Keratinocyte (primary cell): ENCODE data around the gene PCNX1. TPM values are rescaled to one million over a fixed set of nuclear protein-coding genes. Genes with fewer than 3 reads are reported as not detected.

Experiments
- DNase-seq: peaks from one replicate; pipeline ENCODE4 v3.0.0-alpha.2; 2011; ENCODE audit warnings: low read depth, missing footprints, low spot score
- FAIRE-seq: peaks from 2 replicates; lab custom pipeline; 2011; peaks lifted over from hg19 to GRCh38; lab: Jason Lieb, UNC
- H2AFZ ChIP-seq: 2 replicates; pipeline ENCODE4 v1.6.0; 2012; ENCODE audit warnings: low read length, control low read depth, inconsistent platforms; ENCODE audit not compliant: control insufficient read depth
- H3K27ac ChIP-seq: 2 replicates; pipeline ENCODE4 v1.5.1; 2011; ENCODE audit warnings: low read length; ENCODE audit not compliant: control insufficient read depth, insufficient read depth
- H3K27me3 ChIP-seq: 3 replicates; pipeline ENCODE4 v1.6.0; 2011; ENCODE audit warnings: low read length; ENCODE audit not compliant: control insufficient read depth, insufficient read depth; ENCODE audit errors: extremely low read depth
- H3K36me3 ChIP-seq, 2 experiments: 2 replicates in 1 of 2; 3 replicates in 1 of 2; pipeline ENCODE4 v1.5.1; 2011; ENCODE audit warnings: low read length in 2 of 2, mild to moderate bottlenecking in 1 of 2; ENCODE audit not compliant: control insufficient read depth in 2 of 2, insufficient read depth in 2 of 2; ENCODE audit errors: extremely low read depth in 1 of 2
- H3K4me1 ChIP-seq: 3 replicates; pipeline ENCODE4 v1.5.1; 2011; ENCODE audit warnings: low read length; ENCODE audit not compliant: control insufficient read depth, insufficient read depth; ENCODE audit errors: extremely low read depth
- H3K4me2 ChIP-seq: 3 replicates; pipeline ENCODE4 v1.6.0; 2011; ENCODE audit warnings: low read depth, low read length; ENCODE audit not compliant: control insufficient read depth, insufficient read depth; ENCODE audit errors: extremely low read depth
- H3K4me3 ChIP-seq, 3 experiments: fragments of 200-600 bp in 1 of 3; sonication (generic) in 1 of 3; 2 replicates in 2 of 3; 3 replicates in 1 of 3; pipeline ENCODE4 v1.5.1; 2011 to 2016; ENCODE audit warnings: low read length in 3 of 3, mild to moderate bottlenecking in 3 of 3, control low read depth in 2 of 3, inconsistent platforms in 1 of 3, low read depth in 1 of 3, mixed read lengths in 1 of 3, mixed run types in 1 of 3, moderate library complexity in 1 of 3; ENCODE audit not compliant: control insufficient read depth in 2 of 3, insufficient read depth in 2 of 3; ENCODE audit errors: extremely low read depth in 1 of 3
- H3K79me2 ChIP-seq: 2 replicates; pipeline ENCODE4 v1.6.0; 2012; ENCODE audit warnings: low read length; ENCODE audit not compliant: control insufficient read depth, insufficient read depth
- H3K9ac ChIP-seq: 3 replicates; pipeline ENCODE4 v1.6.0; 2011; ENCODE audit warnings: low read length; ENCODE audit not compliant: control insufficient read depth, insufficient read depth; ENCODE audit errors: extremely low read depth
- H3K9me1 ChIP-seq: 3 replicates; pipeline ENCODE4 v1.6.0; 2011; ENCODE audit warnings: low read length; ENCODE audit not compliant: control insufficient read depth, insufficient read depth; ENCODE audit errors: extremely low read depth
- H3K9me3 ChIP-seq: 2 replicates; pipeline ENCODE4 v1.5.1; 2012; ENCODE audit warnings: low read depth, low read length; ENCODE audit not compliant: control insufficient read depth
- H4K20me1 ChIP-seq: 3 replicates; pipeline ENCODE4 v1.6.0; 2011; ENCODE audit warnings: low read length; ENCODE audit not compliant: control insufficient read depth, insufficient read depth; ENCODE audit errors: extremely low read depth
- EZH2 ChIP-seq: IDR thresholded peaks from one replicate; pipeline ENCODE4 v1.6.1; 2012; ENCODE audit warnings: inconsistent platforms, mild to moderate bottlenecking, low read length, moderate library complexity
- dilution Hi-C: fragments of 300-500 bp; cut with MboI; formaldehyde crosslinking; loops from one replicate; pipeline ENCODE4 v1.7.0; 2020; ENCODE audit warnings: low sequenced_read_pairs; ENCODE audit not compliant: extremely low pct_ligation_motif_present
- polyA plus RNA-seq, 5 experiments: library from polyadenylated mRNA; depleted of rRNA in 3 of 5; stranded (reverse) in 3 of 5; stranded (forward) in 1 of 5; unstranded in 1 of 5; fragments of >200 nt; gene quantifications; 1 replicate in 1 of 5; 2 replicates in 3 of 5; 3 replicates in 1 of 5; pipeline versions ENCODE4 v1.2.1 to v1.2.3, GENCODE V29; 2011 to 2012; ENCODE audit warnings: missing spikeins in 2 of 5, low read depth in 1 of 5, low replicate concordance in 1 of 5
- TF ChIP-seq, protein P1 (sequence below), 3 experiments: IDR thresholded peaks in 1 of 3; conservative IDR thresholded peaks in 1 of 3; optimal IDR thresholded peaks in 1 of 3; 2 replicates in 2 of 3; 3 replicates in 1 of 3; pipeline versions ENCODE3 to v1.5.1; 2011; ENCODE audit warnings: low read length in 3 of 3, mild to moderate bottlenecking in 3 of 3, moderate library complexity in 2 of 3, control low read depth in 1 of 3, inconsistent platforms in 1 of 3; ENCODE audit not compliant: insufficient read depth in 2 of 3; ENCODE audit errors: extremely low read depth in 1 of 3

Gene PCNX1
- polyA plus RNA-seq, 1 donor (not counting 4 experiments of a cell fraction or from before 2014, with no cell fraction given) = 39.8 TPM

DNA sequence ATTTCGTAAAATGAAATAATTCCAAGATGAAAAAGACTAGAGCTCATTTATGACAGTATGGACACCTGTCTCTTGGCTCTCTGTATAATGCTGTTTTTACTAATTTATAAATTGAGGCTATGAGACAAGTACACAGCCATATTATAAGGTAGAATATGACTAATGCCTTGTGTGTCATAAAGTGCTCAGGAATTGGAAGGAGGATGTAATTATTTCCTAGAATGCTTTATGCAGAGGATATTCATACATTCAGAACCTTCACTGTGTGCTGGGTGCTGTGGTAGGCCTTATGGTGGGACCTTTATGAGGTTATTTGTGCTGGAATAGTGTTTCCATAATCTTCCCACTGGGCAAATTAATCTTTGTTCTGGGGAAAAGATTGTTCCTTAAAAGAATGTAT, 13.3 kb downstream of the PCNX1 start:
- Histone ChIP-seq H3K9ac (no peak overlapping the region), H3K4me1 (peaks cover 32% of the 10 kb centered on the region), H3K27me3 (no peaks in the 10 kb centered on the region), H3K4me3 (no peak overlapping the region), H3K4me2 (peak overlapping the region; percentile 24), H3K27ac (no peak overlapping the region), H4K20me1 (peaks cover 17% of the 10 kb centered on the region), H3K79me2 (peaks cover 95% of the 10 kb centered on the region), H3K9me3 (no peaks in the 10 kb centered on the region), H2AFZ (no peak overlapping the region), H3K9me1 (no peaks in the 10 kb centered on the region), H3K36me3 (peaks cover 0 to 1% of the 10 kb centered on the region in 2 experiments)
- peak; percentile 44 for FAIRE-seq
- no peak for TF ChIP-seq EZH2
- TF ChIP-seq, protein P1, sequence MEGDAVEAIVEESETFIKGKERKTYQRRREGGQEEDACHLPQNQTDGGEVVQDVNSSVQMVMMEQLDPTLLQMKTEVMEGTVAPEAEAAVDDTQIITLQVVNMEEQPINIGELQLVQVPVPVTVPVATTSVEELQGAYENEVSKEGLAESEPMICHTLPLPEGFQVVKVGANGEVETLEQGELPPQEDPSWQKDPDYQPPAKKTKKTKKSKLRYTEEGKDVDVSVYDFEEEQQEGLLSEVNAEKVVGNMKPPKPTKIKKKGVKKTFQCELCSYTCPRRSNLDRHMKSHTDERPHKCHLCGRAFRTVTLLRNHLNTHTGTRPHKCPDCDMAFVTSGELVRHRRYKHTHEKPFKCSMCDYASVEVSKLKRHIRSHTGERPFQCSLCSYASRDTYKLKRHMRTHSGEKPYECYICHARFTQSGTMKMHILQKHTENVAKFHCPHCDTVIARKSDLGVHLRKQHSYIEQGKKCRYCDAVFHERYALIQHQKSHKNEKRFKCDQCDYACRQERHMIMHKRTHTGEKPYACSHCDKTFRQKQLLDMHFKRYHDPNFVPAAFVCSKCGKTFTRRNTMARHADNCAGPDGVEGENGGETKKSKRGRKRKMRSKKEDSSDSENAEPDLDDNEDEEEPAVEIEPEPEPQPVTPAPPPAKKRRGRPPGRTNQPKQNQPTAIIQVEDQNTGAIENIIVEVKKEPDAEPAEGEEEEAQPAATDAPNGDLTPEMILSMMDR (optimal IDR thresholded peaks at IDR 0.05 in 1 of 3, IDR thresholded peaks at IDR 0.05 in 1 of 3, conservative IDR thresholded peaks at IDR 0.05 in 1 of 3; ENCODE audit: extremely low read depth in 1 of 3, insufficient read depth in 2 of 3, low read length in 3 of 3) = no peak
- DNase-seq = no peak
- dilution Hi-C loops = no loop called here

DNA sequence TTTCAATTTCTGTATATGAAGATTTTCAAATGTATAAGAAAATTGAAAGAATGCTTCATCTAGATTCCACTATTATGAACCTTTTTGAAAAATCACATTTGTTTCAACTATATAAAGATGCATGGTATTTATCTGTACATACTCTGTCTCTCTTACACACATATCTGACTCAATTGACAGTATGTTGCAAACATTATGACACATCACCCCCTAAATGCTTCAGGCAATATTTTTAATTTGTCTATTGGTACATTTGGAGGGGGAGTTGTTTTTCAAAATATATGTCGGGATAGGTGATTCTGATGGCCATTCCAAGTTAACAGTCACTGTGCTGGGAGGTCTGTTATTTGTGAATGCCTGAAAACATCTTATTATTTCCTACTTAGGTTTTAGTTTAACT, 14.4 kb downstream of the PCNX1 start:
- H3K36me3 ChIP-seq = peaks cover 0 to 1% of the 10 kb centered on the region in 2 experiments
- H3K79me2 ChIP-seq = peaks cover 95% of the 10 kb centered on the region
- no peak overlapping the region for H3K27ac ChIP-seq
- TF ChIP-seq, protein P1 (optimal IDR thresholded peaks at IDR 0.05 in 1 of 3, IDR thresholded peaks at IDR 0.05 in 1 of 3, conservative IDR thresholded peaks at IDR 0.05 in 1 of 3; ENCODE audit: extremely low read depth in 1 of 3, insufficient read depth in 2 of 3, low read length in 3 of 3) = no peak
- TF ChIP-seq EZH2 = no peak
- H3K9me1 ChIP-seq = no peaks in the 10 kb centered on the region
- peaks cover 32% of the 10 kb centered on the region for H3K4me1 ChIP-seq
- peaks cover 12% of the 10 kb centered on the region for H4K20me1 ChIP-seq
- H3K4me2 ChIP-seq = peak overlapping the region; percentile 17
- dilution Hi-C loops = no loop called here
- FAIRE-seq (no peak), DNase-seq (no peak)
- no peaks in the 10 kb centered on the region for H3K9me3 ChIP-seq
- no peak overlapping the region for H3K9ac ChIP-seq
- H3K4me3 ChIP-seq = no peak overlapping the region
- no peaks in the 10 kb centered on the region for H3K27me3 ChIP-seq
- H2AFZ ChIP-seq = no peak overlapping the region
